Nephron progenitor cell (in vitro differentiated cells): Measurements from ENCODE around the gene MEIS2.
A peak's percentile ranks its signal among the peaks of the same experiment; 100 is the strongest.
"Not testable (repeated sequence)": the region's sequence is repeated elsewhere in the genome, so short reads cannot be mapped to it uniquely, and the experiment has no call there.

Experiments used
- DNase-seq: peaks from one replicate; pipeline ENCODE4 v3.0.0; 2021
- H3K27ac Mint-ChIP-seq: 2 replicates; pipeline ENCODE4 v1.8.0; 2021; ENCODE audit warnings: mild to moderate bottlenecking, moderate library complexity, mixed read lengths
- H3K27me3 Mint-ChIP-seq: 2 replicates; pipeline ENCODE4 v1.8.0; 2021; ENCODE audit warnings: mild to moderate bottlenecking, low read depth, mixed read lengths; ENCODE audit not compliant: poor library complexity
- H3K36me3 Mint-ChIP-seq: 2 replicates; pipeline ENCODE4 v1.8.0; 2021; ENCODE audit warnings: low read depth, mixed read lengths
- H3K4me1 Mint-ChIP-seq: 2 replicates; pipeline ENCODE4 v1.8.0; 2021; ENCODE audit warnings: mixed read lengths
- H3K4me3 Mint-ChIP-seq: 2 replicates; pipeline ENCODE4 v1.8.0; 2021; ENCODE audit warnings: mild to moderate bottlenecking, moderate library complexity, mixed read lengths
- H3K9me3 Mint-ChIP-seq: 2 replicates; pipeline ENCODE4 v1.8.0; 2021; ENCODE audit warnings: mild to moderate bottlenecking, moderate library complexity, mixed read lengths
- CTCF ChIP-seq: fragments of 200-600 bp; sonication (generic); IDR thresholded peaks from 2 replicates; pipeline ENCODE4 v1.5.0; 2021; ENCODE audit warnings: antibody characterized with exemption

The MEIS2 gene

GRCh38 chr15:36996538-36997181, 103.7 kb downstream of the MEIS2 start:
- H3K9me3 Mint-ChIP-seq = peaks cover 23% of the 10 kb centered on the region
- peak overlapping the region; percentile 95 for H3K27ac Mint-ChIP-seq
- TF ChIP-seq CTCF = no peak
- no peak overlapping the region for H3K4me3 Mint-ChIP-seq
- peaks cover 91% of the 10 kb centered on the region for H3K36me3 Mint-ChIP-seq
- DNase-seq = no peak
- peaks cover 36% of the 10 kb centered on the region for H3K4me1 Mint-ChIP-seq
- H3K27me3 Mint-ChIP-seq = no peaks in the 10 kb centered on the region

GRCh38 chr15:36996121-36996520, 104.2 kb downstream of the MEIS2 start:
- Mint-ChIP-seq H3K36me3 (peaks cover 90% of the 10 kb centered on the region), H3K27ac (peak overlapping the region; percentile 95), H3K4me1 (peaks cover 36% of the 10 kb centered on the region), H3K9me3 (peaks cover 23% of the 10 kb centered on the region), H3K27me3 (no peaks in the 10 kb centered on the region), H3K4me3 (no peak overlapping the region)
- TF ChIP-seq CTCF = no peak
- DNase-seq = no peak

GRCh38 chr15:36994790-36995189, 105.6 kb downstream of the MEIS2 start:
- Mint-ChIP-seq H3K27ac (no peak overlapping the region), H3K27me3 (no peaks in the 10 kb centered on the region)

GRCh38 chr15:36992454-36992853, 107.9 kb downstream of the MEIS2 start:
- Mint-ChIP-seq H3K4me3 (no peak overlapping the region), H3K36me3 (peaks cover 90% of the 10 kb centered on the region), H3K4me1 (peaks cover 24% of the 10 kb centered on the region), H3K27me3 (peaks cover 5% of the 10 kb centered on the region), H3K9me3 (peaks cover 40% of the 10 kb centered on the region), H3K27ac (peak overlapping the region; percentile 17)
- TF ChIP-seq CTCF = no peak
- no peak for DNase-seq

More at GRCh38 chr15:36994790-36995189, 105.6 kb downstream of the MEIS2 start:
- TF ChIP-seq CTCF = no peak
- Mint-ChIP-seq H3K4me3 (no peak overlapping the region), H3K9me3 (peaks cover 23% of the 10 kb centered on the region), H3K4me1 (peaks cover 36% of the 10 kb centered on the region), H3K36me3 (peaks cover 90% of the 10 kb centered on the region)
- no peak for DNase-seq

GRCh38 chr15:36988947-36989346, 111.4 kb downstream of the MEIS2 start:
- Mint-ChIP-seq H3K27me3 (peaks cover 15% of the 10 kb centered on the region), H3K4me3 (no peak overlapping the region), H3K4me1 (no peaks in the 10 kb centered on the region), H3K36me3 (peaks cover 97% of the 10 kb centered on the region), H3K9me3 (peaks cover 64% of the 10 kb centered on the region), H3K27ac (no peak overlapping the region)
- no peak for TF ChIP-seq CTCF
- no peak for DNase-seq

- H3K4me3 Mint-ChIP-seq = no peak overlapping the region
- no peak for DNase-seq
- H3K27ac Mint-ChIP-seq = no peak overlapping the region
- H3K36me3 Mint-ChIP-seq = peaks cover 96% of the 10 kb centered on the region
- peaks cover 15% of the 10 kb centered on the region for H3K27me3 Mint-ChIP-seq
- no peak for TF ChIP-seq CTCF
- no peaks in the 10 kb centered on the region for H3K4me1 Mint-ChIP-seq
- peaks cover 81% of the 10 kb centered on the region for H3K9me3 Mint-ChIP-seq
Observed at GRCh38 chr15:36982430-36982829, 117.9 kb downstream of the MEIS2 start.

GRCh38 chr15:36980281-36980680, 120.1 kb downstream of the MEIS2 start:
- not testable (repeated sequence) for H3K27ac Mint-ChIP-seq, H3K27me3 Mint-ChIP-seq, H3K4me1 Mint-ChIP-seq, H3K4me3 Mint-ChIP-seq, DNase-seq
- Mint-ChIP-seq H3K36me3 (peaks cover 92% of the 10 kb centered on the region), H3K9me3 (peaks cover 59% of the 10 kb centered on the region)
